T-helper 2 cell treated with Interferon-gamma antibody and Interleukin-4, amounts not matched to agents 100 ng/mL and 5 ng/mL, for 36 hours (primary cell): ENCODE data around the gene S100A7A. TPM values are rescaled to one million over a fixed set of nuclear protein-coding genes. Genes with fewer than 3 reads are reported as not detected.
"Not testable (repeated sequence)": the region's sequence is repeated elsewhere in the genome, so short reads cannot be mapped to it uniquely, and the experiment has no call there.

Source experiments
- intact Hi-C: fragments of 100-400 bp; cut with micrococcal nuclease; formaldehyde crosslinking; loops from one replicate; pipeline ENCODE4 v1.15.1; 2023
- total RNA-seq: library from RNA; stranded (reverse); gene quantifications from 2 replicates; pipeline ENCODE4 v1.2.3, GENCODE V29; 2022

S100A7A gene
- total RNA-seq, 1 donor from 2014 or later: not detected

- intact Hi-C loops: no loop called here
These were observed 40.1 kb downstream of the S100A7A start for GRCh38 chr1:153456396-153456795.

GRCh38 chr1:153459655-153460054, 43.3 kb downstream of the S100A7A start:
- intact Hi-C loops: no loop called here

DNA sequence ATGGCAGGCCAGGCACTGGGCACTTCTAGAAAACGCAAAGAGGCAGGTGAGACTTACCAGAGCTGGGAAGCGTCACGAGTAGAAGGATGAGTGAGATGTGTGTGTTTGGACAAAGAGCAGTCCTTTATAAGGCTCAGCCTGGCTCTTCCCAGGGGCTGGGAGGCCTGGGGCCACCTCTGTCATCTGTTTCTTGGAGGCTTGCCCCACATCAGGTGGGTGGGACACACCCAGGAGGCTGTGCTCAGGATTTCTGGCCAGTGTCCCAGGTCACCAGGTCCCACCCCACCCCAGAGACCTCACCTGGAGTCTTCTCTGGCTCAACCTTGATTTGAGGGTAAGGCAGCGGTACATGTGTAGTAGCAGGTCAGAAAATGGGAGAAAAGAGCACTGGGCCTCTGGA, 44.2 kb downstream of the S100A7A start, which contains the start of gene S100A7:
Gene S100A7, minus strand, starts transcription at position 101 of the 400 bp plus-strand sequence. CDS start 1,638 bp downstream, outside the sequence.
- intact Hi-C loops: no loop called here

GRCh38 chr1:153462741-153463140, 46.4 kb downstream of the S100A7A start:
- intact Hi-C loops: not testable (repeated sequence)

- intact Hi-C loops: no loop called here
These were observed 49.7 kb downstream of the S100A7A start for GRCh38 chr1:153465811-153466636.

- intact Hi-C loops: no loop called here
These were observed 50.6 kb downstream of the S100A7A start for GRCh38 chr1:153466908-153467307.

- intact Hi-C loops: no loop called here
These were observed 54.4 kb downstream of the S100A7A start for GRCh38 chr1:153470707-153471106.

Other genes starting within 250 kb of the S100A7A start
- gene LELP1, start 213.1 kb upstream of the S100A7A start, total RNA-seq: not detected in 2 replicates
- gene PRR9, start 198.9 kb upstream of the S100A7A start, total RNA-seq: not detected in 2 replicates
- not detected in 2 replicates for gene LORICRIN, start 156.8 kb upstream of the S100A7A start, total RNA-seq
- not detected in 2 replicates for gene PGLYRP3, start 103.6 kb upstream of the S100A7A start, total RNA-seq
- gene PGLYRP4, start 67.7 kb upstream of the S100A7A start, total RNA-seq: not detected in 2 replicates
- not detected in 2 replicates for gene S100A9, start 58.7 kb upstream of the S100A7A start, total RNA-seq
- not detected in 2 replicates for gene S100A12, start 40.9 kb upstream of the S100A7A start, total RNA-seq
- not detected in 2 replicates for gene S100A8, start 25.4 kb upstream of the S100A7A start, total RNA-seq
- not detected in 2 replicates for gene S100A7, start 44.1 kb downstream of the S100A7A start, total RNA-seq
- gene S100A6, start 119.5 kb downstream of the S100A7A start, total RNA-seq: 526 and 530 TPM in 2 replicates
- 4.5 and 5.4 TPM in 2 replicates for gene S100A5, start 124.4 kb downstream of the S100A7A start, total RNA-seq
- 871 and 885 TPM in 2 replicates for gene S100A4, start 129.3 kb downstream of the S100A7A start, total RNA-seq
- gene S100A3, start 132.7 kb downstream of the S100A7A start, total RNA-seq: not detected in 2 replicates
- gene S100A2, start 149.3 kb downstream of the S100A7A start, total RNA-seq: 0.73 and 0.89 TPM in 2 replicates
- gene S100A16, start 196.6 kb downstream of the S100A7A start, total RNA-seq: not detected in 2 replicates
- gene S100A14, start 199.8 kb downstream of the S100A7A start, total RNA-seq: not detected in 2 replicates
- 3.3 and 4.1 TPM in 2 replicates for gene S100A13, start 211.0 kb downstream of the S100A7A start, total RNA-seq
- gene S100A1, start 211.9 kb downstream of the S100A7A start, total RNA-seq: not detected in 2 replicates
- gene CHTOP, start 217.5 kb downstream of the S100A7A start, total RNA-seq: 98.9 and 101 TPM in 2 replicates
- gene SNAPIN, start 242.2 kb downstream of the S100A7A start, total RNA-seq: 38.2 and 40.8 TPM in 2 replicates